SJSA1 (cell line): ENCODE data around the gene ADAMTS2. TPM values are rescaled to one million over a fixed set of nuclear protein-coding genes. Genes with fewer than 3 reads are reported as not detected.
"Not testable (repeated sequence)": the region's sequence is repeated elsewhere in the genome, so short reads cannot be mapped to it uniquely, and the experiment has no call there.

Experiments used
- DNase-seq, 2 experiments: peaks; one replicate each; pipeline ENCODE4 v3.0.0-alpha.2; 2015 to 2020; ENCODE audit warnings: low spot score in 2 of 2, low read depth in 1 of 2
- H3K27ac ChIP-seq: fragments of 250-450 bp; sonication (Bioruptor Pico); 2 replicates; pipeline ENCODE4 v1.5.1; 2020; ENCODE audit warnings: mild to moderate bottlenecking, moderate library complexity
- H3K27me3 ChIP-seq: fragments of 250-450 bp; sonication (Bioruptor Pico); replicated peaks from 2 replicates; pipeline ENCODE4 v1.5.1; 2020; ENCODE audit warnings: mild to moderate bottlenecking, moderate library complexity
- H3K36me3 ChIP-seq: fragments of 250-450 bp; sonication (Bioruptor Pico); 2 replicates; pipeline ENCODE4 v1.5.1; 2020; ENCODE audit warnings: mild to moderate bottlenecking
- H3K4me1 ChIP-seq: fragments of 250-450 bp; sonication (Bioruptor Pico); replicated peaks from 2 replicates; pipeline ENCODE4 v1.6.1; 2021; ENCODE audit warnings: mild to moderate bottlenecking
- H3K4me3 ChIP-seq: fragments of 250-450 bp; sonication (Bioruptor Pico); 2 replicates; pipeline ENCODE4 v1.5.1; 2020; ENCODE audit warnings: mild to moderate bottlenecking
- H3K9me3 ChIP-seq: fragments of 250-450 bp; sonication (Bioruptor Pico); replicated peaks from 2 replicates; pipeline ENCODE4 v1.5.1; 2020; ENCODE audit warnings: mild to moderate bottlenecking
- total RNA-seq: library from RNA; depleted of rRNA; stranded (reverse); fragments of >200 nt; shearing (Covaris generic); gene quantifications from 2 replicates; pipeline ENCODE4 v1.2.3, GENCODE V29; 2014

The ADAMTS2 gene
- total RNA-seq, 1 experiment from 2014 or later = 4.9 TPM

- H3K4me3 ChIP-seq = no peak overlapping the region
- no peaks in the 10 kb centered on the region for H3K36me3 ChIP-seq
- DNase-seq = no peak
- H3K9me3 ChIP-seq = peaks cover 31% of the 10 kb centered on the region
- no peak overlapping the region for H3K27ac ChIP-seq
- no peaks in the 10 kb centered on the region for H3K27me3 ChIP-seq
- H3K4me1 ChIP-seq = no peaks in the 10 kb centered on the region
These were observed 12.4 kb downstream of the ADAMTS2 start for GRCh38 chr5:179332741-179333290.

- no peaks in the 10 kb centered on the region for H3K27me3 ChIP-seq
- no peak overlapping the region for H3K27ac ChIP-seq
- H3K36me3 ChIP-seq = no peaks in the 10 kb centered on the region
- no peaks in the 10 kb centered on the region for H3K4me1 ChIP-seq
- H3K4me3 ChIP-seq = no peak overlapping the region
- no peak for DNase-seq
- peaks cover 34% of the 10 kb centered on the region for H3K9me3 ChIP-seq
These were observed 13.5 kb downstream of the ADAMTS2 start for GRCh38 chr5:179331591-179332375.

- Histone ChIP-seq H3K27ac (no peak overlapping the region), H3K4me1 (no peaks in the 10 kb centered on the region), H3K9me3 (peaks cover 33% of the 10 kb centered on the region), H3K27me3 (no peaks in the 10 kb centered on the region), H3K4me3 (no peak overlapping the region), H3K36me3 (no peaks in the 10 kb centered on the region)
- DNase-seq = no peak
These were observed 14.9 kb downstream of the ADAMTS2 start for GRCh38 chr5:179330186-179330900.

- no peak for DNase-seq
- H3K36me3 ChIP-seq = no peaks in the 10 kb centered on the region
- H3K27ac ChIP-seq = no peak overlapping the region
- no peaks in the 10 kb centered on the region for H3K4me1 ChIP-seq
- H3K9me3 ChIP-seq = peaks cover 45% of the 10 kb centered on the region
- H3K4me3 ChIP-seq = no peak overlapping the region
- H3K27me3 ChIP-seq = no peaks in the 10 kb centered on the region
These were observed 17.0 kb downstream of the ADAMTS2 start for GRCh38 chr5:179328291-179328690.

GRCh38 chr5:179327021-179327735 is 18.1 kb downstream of the ADAMTS2 start:
- no peak overlapping the region for H3K4me3 ChIP-seq
- no peak overlapping the region for H3K27ac ChIP-seq
- H3K9me3 ChIP-seq = peaks cover 43% of the 10 kb centered on the region
- DNase-seq = no peak
- H3K36me3 ChIP-seq = no peaks in the 10 kb centered on the region
- H3K27me3 ChIP-seq = no peaks in the 10 kb centered on the region
- H3K4me1 ChIP-seq = no peaks in the 10 kb centered on the region

GRCh38 chr5:179326122-179326927 is 18.9 kb downstream of the ADAMTS2 start:
- Histone ChIP-seq H3K27ac (no peak overlapping the region), H3K4me1 (no peaks in the 10 kb centered on the region), H3K4me3 (no peak overlapping the region), H3K9me3 (peaks cover 44% of the 10 kb centered on the region), H3K36me3 (no peaks in the 10 kb centered on the region), H3K27me3 (no peaks in the 10 kb centered on the region)
- DNase-seq = no peak

GRCh38 chr5:179325296-179326031 is 19.8 kb downstream of the ADAMTS2 start:
- Histone ChIP-seq H3K4me1 (no peaks in the 10 kb centered on the region), H3K4me3 (no peak overlapping the region), H3K27ac (no peak overlapping the region), H3K36me3 (no peaks in the 10 kb centered on the region), H3K9me3 (peaks cover 41% of the 10 kb centered on the region), H3K27me3 (no peaks in the 10 kb centered on the region)
- no peak for DNase-seq

- Histone ChIP-seq H3K27ac (no peak overlapping the region), H3K4me3 (no peak overlapping the region), H3K4me1 (no peaks in the 10 kb centered on the region), H3K9me3 (peaks cover 39% of the 10 kb centered on the region), H3K27me3 (no peaks in the 10 kb centered on the region), H3K36me3 (no peaks in the 10 kb centered on the region)
- DNase-seq = no peak
These were observed 20.4 kb downstream of the ADAMTS2 start for GRCh38 chr5:179324760-179325295.

GRCh38 chr5:179324316-179324715 is 20.9 kb downstream of the ADAMTS2 start:
- peaks cover 40% of the 10 kb centered on the region for H3K9me3 ChIP-seq
- DNase-seq, H3K36me3 ChIP-seq, H3K4me3 ChIP-seq, H3K27me3 ChIP-seq, H3K27ac ChIP-seq, H3K4me1 ChIP-seq: not testable (repeated sequence)

- H3K4me1 ChIP-seq = no peaks in the 10 kb centered on the region
- no peak for DNase-seq
- H3K27me3 ChIP-seq = no peaks in the 10 kb centered on the region
- no peak overlapping the region for H3K4me3 ChIP-seq
- H3K27ac ChIP-seq = no peak overlapping the region
- H3K9me3 ChIP-seq = peaks cover 47% of the 10 kb centered on the region
- H3K36me3 ChIP-seq = no peaks in the 10 kb centered on the region
These were observed 22.0 kb downstream of the ADAMTS2 start for GRCh38 chr5:179323026-179323870.

- Histone ChIP-seq H3K4me1 (no peaks in the 10 kb centered on the region), H3K27ac (no peak overlapping the region), H3K9me3 (peaks cover 49% of the 10 kb centered on the region), H3K36me3 (no peaks in the 10 kb centered on the region), H3K4me3 (no peak overlapping the region), H3K27me3 (no peaks in the 10 kb centered on the region)
- no peak for DNase-seq
These were observed 22.9 kb downstream of the ADAMTS2 start for GRCh38 chr5:179322071-179323025.
